ENCODE results near the gene CRYGC.

- TF ChIP-seq CTCF (IDR thresholded peaks at IDR 0.05) = peak in 3 of 6 experiments; percentile 5 to 16 (median 15)
- TF ChIP-seq POLR2A (IDR thresholded peaks at IDR 0.05) = no peak
Measured at GRCh38 chr2:208101716-208102631, 27.7 kb downstream of the CRYGC start.

All from esophagus squamous epithelium (tissue), 4 donors.